ENCODE measurements around the gene MRPL36. TPM values are rescaled to one million over a fixed set of nuclear protein-coding genes. Genes with fewer than 3 reads are reported as not detected.

Gene MRPL36
- total and polyA plus RNA-seq, 4 donors, result 21.4 to 55.6 (median 40.3) TPM

DNA sequence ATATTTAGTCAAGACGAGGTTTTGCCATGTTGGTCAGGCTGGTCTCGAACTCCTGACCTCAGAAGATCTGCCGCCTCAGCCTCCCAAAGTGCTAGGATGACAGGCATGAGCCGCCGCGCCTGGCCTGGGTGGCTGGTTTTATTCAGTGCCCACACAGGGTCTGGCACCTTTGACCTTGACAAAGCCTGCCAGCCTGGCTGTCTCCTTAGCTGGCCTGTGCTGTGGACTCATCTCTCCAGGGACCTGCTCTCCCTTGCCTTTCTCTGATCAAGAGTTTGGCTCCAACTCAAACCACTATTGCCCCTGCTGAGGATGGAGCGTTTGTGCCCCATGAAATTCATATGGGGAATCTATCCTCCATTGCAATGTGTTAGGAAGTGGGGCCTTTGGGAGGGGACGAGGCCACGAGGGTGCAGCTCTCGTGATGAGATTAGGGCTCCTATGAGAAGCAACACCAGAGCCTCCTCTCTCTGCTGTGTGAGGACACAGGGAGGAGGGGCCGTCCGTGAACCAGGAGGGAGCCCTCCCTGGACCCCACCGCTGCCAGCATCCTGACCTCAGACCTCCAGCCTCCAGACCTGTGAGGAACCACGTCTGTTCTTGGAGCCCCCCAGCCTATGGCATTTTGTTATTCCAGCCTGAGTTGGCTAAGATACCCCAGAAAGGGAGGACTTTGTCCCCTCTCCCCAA is 45.0 kb downstream of the MRPL36 start:
- Histone ChIP-seq H3K9me3 (ENCODE audit: control insufficient read depth, insufficient read depth, low read length) (no peaks in the 10 kb centered on the region), H3K36me3 (ENCODE audit: control insufficient read depth, insufficient read depth, low read length) (no peaks in the 10 kb centered on the region), H3K27ac (ENCODE audit: low read depth, low read length) (no peak overlapping the region), H3K4me1 (ENCODE audit: control insufficient read depth, insufficient read depth, low read length) (no peaks in the 10 kb centered on the region), H3K27me3 (ENCODE audit: control insufficient read depth, insufficient read depth, low read length) (no peaks in the 10 kb centered on the region), H3K4me3 (ENCODE audit: low read depth, low read length) (no peak overlapping the region)
- whole genome bisulfite sequencing (ENCODE audit: insufficient coverage), result 92% methylated on average over 9 of the region's 14 CpGs
- DNase-seq (ENCODE audit: low read depth in 4 of 6, low spot score in 6 of 6), result no peak

DNA sequence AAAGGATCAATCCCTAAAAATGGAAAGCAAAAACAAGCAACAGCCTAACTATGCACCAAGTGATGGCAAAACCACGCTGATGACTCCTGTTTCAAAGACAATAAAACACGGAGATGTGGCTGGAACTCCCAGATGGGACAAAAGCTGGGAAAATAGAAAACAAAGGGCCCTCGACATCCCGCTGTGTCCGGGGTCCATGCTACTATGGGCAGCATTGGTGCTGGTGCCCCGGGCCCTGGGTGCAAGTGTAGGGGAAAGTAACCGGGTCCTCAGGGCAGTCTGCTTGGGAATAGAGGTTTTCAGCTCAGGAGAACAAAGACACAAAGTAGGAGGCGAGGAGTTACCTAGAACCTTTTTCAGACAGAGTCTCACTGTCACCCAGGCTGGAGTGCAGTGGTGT is 46.1 kb downstream of the MRPL36 start:
- H3K4me1 ChIP-seq (ENCODE audit: control insufficient read depth, insufficient read depth, low read length), result no peaks in the 10 kb centered on the region
- no peak overlapping the region for H3K27ac ChIP-seq (ENCODE audit: low read depth, low read length)
- no peak for DNase-seq (ENCODE audit: low read depth in 4 of 6, low spot score in 6 of 6)
- no peaks in the 10 kb centered on the region for H3K27me3 ChIP-seq (ENCODE audit: control insufficient read depth, insufficient read depth, low read length)
- no peaks in the 10 kb centered on the region for H3K9me3 ChIP-seq (ENCODE audit: control insufficient read depth, insufficient read depth, low read length)
- H3K4me3 ChIP-seq (ENCODE audit: low read depth, low read length), result no peak overlapping the region
- no peaks in the 10 kb centered on the region for H3K36me3 ChIP-seq (ENCODE audit: control insufficient read depth, insufficient read depth, low read length)
- 82% methylated on average over 6 of the region's 8 CpGs for WGBS (ENCODE audit: insufficient coverage)

GRCh38 chr5:1752881-1753280 is 46.8 kb downstream of the MRPL36 start:
- DNase-seq (ENCODE audit: low read depth in 4 of 6, low spot score in 6 of 6), result no peak
- 84% methylated on average over 16 of the region's 16 CpGs for WGBS (ENCODE audit: insufficient coverage)

GRCh38 chr5:1751864-1752822 is 47.5 kb downstream of the MRPL36 start:
- Histone ChIP-seq H3K27ac (ENCODE audit: low read depth, low read length) (no peak overlapping the region), H3K27me3 (ENCODE audit: control insufficient read depth, insufficient read depth, low read length) (no peaks in the 10 kb centered on the region), H3K36me3 (ENCODE audit: control insufficient read depth, insufficient read depth, low read length) (no peaks in the 10 kb centered on the region), H3K4me1 (ENCODE audit: control insufficient read depth, insufficient read depth, low read length) (no peaks in the 10 kb centered on the region), H3K9me3 (ENCODE audit: control insufficient read depth, insufficient read depth, low read length) (no peaks in the 10 kb centered on the region), H3K4me3 (ENCODE audit: low read depth, low read length) (no peak overlapping the region)
- 92% methylated on average over 19 of the region's 29 CpGs for WGBS (ENCODE audit: insufficient coverage)
- no peak for DNase-seq (ENCODE audit: low read depth in 4 of 6, low spot score in 6 of 6)

More at GRCh38 chr5:1752881-1753280, 46.8 kb downstream of the MRPL36 start:
- Histone ChIP-seq H3K27me3 (ENCODE audit: control insufficient read depth, insufficient read depth, low read length) (no peaks in the 10 kb centered on the region), H3K9me3 (ENCODE audit: control insufficient read depth, insufficient read depth, low read length) (no peaks in the 10 kb centered on the region), H3K4me1 (ENCODE audit: control insufficient read depth, insufficient read depth, low read length) (no peaks in the 10 kb centered on the region), H3K4me3 (ENCODE audit: low read depth, low read length) (no peak overlapping the region), H3K36me3 (ENCODE audit: control insufficient read depth, insufficient read depth, low read length) (no peaks in the 10 kb centered on the region), H3K27ac (ENCODE audit: low read depth, low read length) (no peak overlapping the region)

GRCh38 chr5:1751026-1751863 is 48.4 kb downstream of the MRPL36 start:
- H3K9me3 ChIP-seq (ENCODE audit: control insufficient read depth, insufficient read depth, low read length), result no peaks in the 10 kb centered on the region
- 64% methylated on average over 27 of the region's 27 CpGs for WGBS (ENCODE audit: insufficient coverage)
- no peaks in the 10 kb centered on the region for H3K4me1 ChIP-seq (ENCODE audit: control insufficient read depth, insufficient read depth, low read length)
- no peaks in the 10 kb centered on the region for H3K36me3 ChIP-seq (ENCODE audit: control insufficient read depth, insufficient read depth, low read length)
- no peaks in the 10 kb centered on the region for H3K27me3 ChIP-seq (ENCODE audit: control insufficient read depth, insufficient read depth, low read length)
- DNase-seq (ENCODE audit: low read depth in 4 of 6, low spot score in 6 of 6), result no peak
- H3K4me3 ChIP-seq (ENCODE audit: low read depth, low read length), result no peak overlapping the region
- no peak overlapping the region for H3K27ac ChIP-seq (ENCODE audit: low read depth, low read length)

DNA sequence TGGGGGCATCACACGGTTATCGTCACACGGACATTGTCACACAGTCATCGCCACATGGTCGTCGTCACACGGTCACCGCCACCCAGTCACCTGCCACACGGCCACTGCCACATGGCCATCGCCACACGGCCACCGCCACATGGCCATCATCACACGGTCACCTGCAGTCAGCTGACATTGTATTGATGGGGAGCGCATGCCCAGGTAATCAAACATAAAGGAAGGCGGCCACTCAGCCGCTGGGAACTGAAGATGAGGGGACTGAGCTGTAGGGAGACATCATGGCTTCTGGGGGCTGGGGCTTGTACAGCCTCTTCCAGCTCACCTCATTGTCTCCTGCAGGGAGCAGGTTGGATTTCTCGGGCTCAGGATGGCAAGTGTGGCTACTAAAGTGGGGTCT is 49.2 kb downstream of the MRPL36 start:
- Histone ChIP-seq H3K9me3 (ENCODE audit: control insufficient read depth, insufficient read depth, low read length) (no peaks in the 10 kb centered on the region), H3K27me3 (ENCODE audit: control insufficient read depth, insufficient read depth, low read length) (no peaks in the 10 kb centered on the region), H3K27ac (ENCODE audit: low read depth, low read length) (no peak overlapping the region), H3K36me3 (ENCODE audit: control insufficient read depth, insufficient read depth, low read length) (no peaks in the 10 kb centered on the region), H3K4me3 (ENCODE audit: low read depth, low read length) (no peak overlapping the region), H3K4me1 (ENCODE audit: control insufficient read depth, insufficient read depth, low read length) (no peaks in the 10 kb centered on the region)
- no peak for DNase-seq (ENCODE audit: low read depth in 4 of 6, low spot score in 6 of 6)
- 89% methylated on average over 15 of the region's 17 CpGs for WGBS (ENCODE audit: insufficient coverage)

DNA sequence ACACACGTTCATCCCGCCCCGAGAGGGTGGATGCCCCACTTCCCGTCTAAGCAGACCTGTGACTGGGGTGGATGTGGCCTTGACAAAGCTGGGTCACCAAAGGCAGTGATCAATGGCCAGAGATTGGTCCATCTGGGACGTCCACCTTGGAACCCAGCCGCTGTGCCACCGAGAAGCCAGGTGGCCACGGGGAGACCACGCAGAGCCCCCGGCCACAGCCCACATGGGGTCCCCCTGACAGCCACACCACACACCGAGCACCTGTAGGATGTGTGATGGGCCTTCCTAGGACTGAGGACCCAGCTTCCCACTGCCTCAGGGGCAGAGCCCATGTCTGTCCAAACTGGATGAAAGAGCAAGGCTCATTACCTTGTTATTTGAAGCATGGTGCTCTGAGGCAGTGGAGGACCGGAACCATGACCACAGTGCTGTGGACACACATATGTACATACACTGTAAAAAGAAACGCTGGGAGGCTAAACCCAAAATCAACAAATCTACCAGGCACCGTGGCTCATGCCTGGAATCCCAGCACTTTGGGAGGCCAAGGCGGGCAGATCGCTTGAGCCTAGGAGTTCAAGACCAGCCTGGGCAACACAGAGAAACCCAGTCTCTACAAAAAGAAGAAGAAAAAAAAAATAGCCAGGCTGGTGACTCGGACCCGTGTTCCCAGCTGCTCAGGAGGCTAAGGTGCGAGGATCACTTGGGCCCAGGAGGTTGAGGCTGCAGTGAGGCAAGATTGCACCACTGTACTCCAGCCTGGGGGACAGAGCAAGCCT is 50.1 kb downstream of the MRPL36 start:
- Histone ChIP-seq H3K4me1 (ENCODE audit: control insufficient read depth, insufficient read depth, low read length) (no peaks in the 10 kb centered on the region), H3K27me3 (ENCODE audit: control insufficient read depth, insufficient read depth, low read length) (no peaks in the 10 kb centered on the region), H3K9me3 (ENCODE audit: control insufficient read depth, insufficient read depth, low read length) (no peaks in the 10 kb centered on the region), H3K27ac (ENCODE audit: low read depth, low read length) (no peak overlapping the region), H3K4me3 (ENCODE audit: low read depth, low read length) (no peak overlapping the region), H3K36me3 (ENCODE audit: control insufficient read depth, insufficient read depth, low read length) (no peaks in the 10 kb centered on the region)
- 94% methylated on average over 17 of the region's 19 CpGs for WGBS (ENCODE audit: insufficient coverage)
- no peak for DNase-seq (ENCODE audit: low read depth in 4 of 6, low spot score in 6 of 6)

- Histone ChIP-seq H3K27me3 (ENCODE audit: control insufficient read depth, insufficient read depth, low read length) (no peaks in the 10 kb centered on the region), H3K4me3 (ENCODE audit: low read depth, low read length) (no peak overlapping the region), H3K4me1 (ENCODE audit: control insufficient read depth, insufficient read depth, low read length) (no peaks in the 10 kb centered on the region), H3K9me3 (ENCODE audit: control insufficient read depth, insufficient read depth, low read length) (no peaks in the 10 kb centered on the region), H3K27ac (ENCODE audit: low read depth, low read length) (no peak overlapping the region), H3K36me3 (ENCODE audit: control insufficient read depth, insufficient read depth, low read length) (no peaks in the 10 kb centered on the region)
- no peak for DNase-seq (ENCODE audit: low read depth in 4 of 6, low spot score in 6 of 6)
- WGBS (ENCODE audit: insufficient coverage), result 89% methylated on average over 19 of the region's 19 CpGs
These were observed 50.8 kb downstream of the MRPL36 start for GRCh38 chr5:1748845-1749244.
